Measurements from ENCODE around the gene EPHB3.

DNA sequence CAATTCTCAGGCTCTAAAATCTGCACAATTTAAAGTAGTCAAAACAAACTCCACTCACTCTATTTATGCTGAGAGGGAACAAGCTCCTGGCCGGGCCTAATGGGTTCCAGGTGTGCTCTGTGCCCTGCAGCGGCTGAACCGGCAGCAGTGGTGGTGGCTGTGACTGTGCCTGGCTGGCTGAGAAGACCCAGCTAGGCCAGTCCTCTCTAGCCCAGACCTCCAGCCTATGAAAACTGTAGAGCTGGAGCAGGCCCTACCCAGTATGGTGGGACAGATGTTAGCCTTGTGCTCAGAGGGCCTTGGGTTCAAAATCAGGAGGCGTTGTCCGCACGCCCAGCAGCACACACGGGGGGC lies 37.0 kb downstream of the EPHB3 start:
- TF ChIP-seq GATA2 (IDR thresholded peaks at IDR 0.05; ENCODE audit: low read depth, low read length), result no peak
- TF ChIP-seq GATA3 (IDR thresholded peaks at IDR 0.05; ENCODE audit: low read depth, low read length), result no peak
